A549 (cell line): ENCODE results near the gene RNU2-1. TPM values are rescaled to one million over a fixed set of nuclear protein-coding genes. Genes with fewer than 3 reads are reported as not detected.
A peak's percentile ranks its signal among the peaks of the same experiment; 100 is the strongest.
"Not testable (repeated sequence)": the region's sequence is repeated elsewhere in the genome, so short reads cannot be mapped to it uniquely, and the experiment has no call there.

Experiments
- ATAC-seq, 2 experiments: fragments of 200-7000 bp in 1 of 2; fragments of >200 bp in 1 of 2; cut with Nextera tagmentation in 1 of 2; cut with Tn5 transposase in 1 of 2; 3 replicates each; pipeline versions ENCODE4 v1.8.0 to v1.9.1; 2018 to 2020; ENCODE audit warnings: mild to moderate bottlenecking in 1 of 2, moderate library complexity in 1 of 2
- CTCF ChIA-PET: fragments of 300-600 bp; sonication (Branson Sonifier 250); formaldehyde crosslinking; extraction: SDS; loops from one replicate; lab custom pipeline; 2021; ENCODE audit warnings: antibody characterized with exemption, inconsistent platforms; lab: Yijun Ruan, JAX
- POLR2A ChIA-PET: fragments of 350-600 bp; formaldehyde crosslinking; extraction: SDS; loops from one replicate; lab custom pipeline; 2021; ENCODE audit warnings: antibody characterized with exemption, inconsistent platforms; lab: Yijun Ruan, JAX
- DNase-seq, 2 experiments: peaks; one replicate each; pipeline versions ENCODE4 v3.0.0 to v3.0.0-alpha.2; 2011 to 2016; ENCODE audit warnings: low read depth in 1 of 2, low spot score in 1 of 2
- FAIRE-seq: peaks from 2 replicates; lab custom pipeline; 2011; peaks lifted over from hg19 to GRCh38; lab: Jason Lieb, UNC
- H3K27ac ChIP-seq, 2 experiments: fragments of >200 bp; sonication (Bioruptor Twin); formaldehyde crosslinking; 3 replicates each; pipeline ENCODE4 v1.5.1; 2016 to 2017
- H3K4me1 ChIP-seq: fragments of >200 bp; sonication (Bioruptor Twin); formaldehyde crosslinking; 3 replicates; pipeline ENCODE4 v1.6.1; 2016
- H3K4me2 ChIP-seq: fragments of >200 bp; sonication (Bioruptor Twin); formaldehyde crosslinking; 3 replicates; pipeline ENCODE4 v1.6.1; 2016
- H3K4me3 ChIP-seq: fragments of >200 bp; sonication (Bioruptor Twin); formaldehyde crosslinking; 3 replicates; pipeline ENCODE4 v1.5.1; 2016
- H3K9me3 ChIP-seq: fragments of >200 bp; sonication (Bioruptor Twin); formaldehyde crosslinking; 3 replicates; pipeline ENCODE4 v1.6.1; 2016
- WGBS: methylation state at CpG from one replicate; pipeline ENCODE4 v1.1.6; 2017; ENCODE audit errors: missing lambda C conversion rate; 5-methylcytosine and 5-hydroxymethylcytosine counted together
- polyA minus RNA-seq: library from RNA; depleted of rRNA, polyadenylated mRNA; stranded (reverse); fragments of >200 nt; gene quantifications from 2 replicates; pipeline ENCODE4 v1.2.3, GENCODE V29; 2011; rRNA and poly(A)+ RNA removed
- polyA plus RNA-seq, 4 experiments: library from polyadenylated mRNA; depleted of rRNA in 3 of 4; stranded (reverse); fragments of >200 nt; fragmentation: RNase III in 1 of 4; extraction: RNeasy Plus Mini Kit Qiagen cat#74134 plus additional on column Dnase treatment in 1 of 4; gene quantifications; 2 replicates in 3 of 4; 3 replicates in 1 of 4; pipeline ENCODE4 v1.2.3, GENCODE V29; 2011 to 2017

RNU2-1 gene
- polyA plus RNA-seq (2011; rRNA removed) (not detected in 2 replicates), polyA plus RNA-seq (2017; fragmentation: RNase III; extraction: RNeasy Plus Mini Kit Qiagen cat#74134 plus additional on column Dnase treatment) (not detected in 3 replicates), polyA minus RNA-seq (not detected in 2 replicates)
- not detected in 2 replicates for polyA plus RNA-seq (2012; cell fraction: cytosol; rRNA removed)
- not detected in 2 replicates for polyA plus RNA-seq (2012; cell fraction: nucleus; rRNA removed)

DNA sequence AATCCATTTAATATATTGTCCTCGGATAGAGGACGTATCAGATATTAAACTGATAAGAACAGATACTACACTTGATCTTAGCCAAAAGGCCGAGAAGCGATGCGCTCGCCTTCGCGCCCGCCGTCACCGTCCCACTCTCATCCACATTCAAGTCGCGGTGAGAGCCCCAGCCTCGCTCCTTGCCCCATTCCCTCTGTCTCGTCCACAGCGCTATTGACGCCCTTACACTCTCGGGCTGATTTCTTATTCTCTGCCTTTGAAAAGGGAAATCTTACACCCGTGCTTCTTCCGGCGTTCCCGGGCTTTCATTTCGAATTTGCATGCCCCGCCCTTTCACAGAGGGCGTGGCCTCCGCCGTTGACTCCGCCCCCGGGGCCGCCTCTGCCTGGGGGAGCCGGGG lies at the start of gene RNU2-1:
TSS of gene RNU2-1 (minus strand) at position 101 of the 400 bp plus-strand sequence.
- H3K4me1 ChIP-seq, H3K4me3 ChIP-seq, H3K9me3 ChIP-seq, ATAC-seq, CTCF ChIA-PET, H3K4me2 ChIP-seq, FAIRE-seq, DNase-seq, H3K27ac ChIP-seq, POLR2A ChIA-PET: not testable (repeated sequence)
- no CpG with 5 or more reads among the region's 31 CpGs for WGBS

GRCh38 chr17:43272914-43273313 lies 39.1 kb upstream of the RNU2-1 start:
- CTCF ChIA-PET, DNase-seq, POLR2A ChIA-PET, H3K4me3 ChIP-seq, H3K4me1 ChIP-seq, H3K4me2 ChIP-seq, FAIRE-seq, H3K9me3 ChIP-seq: not testable (repeated sequence)
- no CpG with 5 or more reads among the region's 30 CpGs for WGBS
- H3K27ac ChIP-seq, result 0 out of 6 replicates have a peak overlapping the region, but pooled peaks have one; percentile 47 to 62
- ATAC-seq, result peak in 1 of 2 experiments; percentile 70; a peak in 3 of 6 replicates

GRCh38 chr17:43272483-43272882 lies 38.7 kb upstream of the RNU2-1 start:
- POLR2A ChIA-PET, DNase-seq, H3K4me2 ChIP-seq, FAIRE-seq, ATAC-seq, H3K9me3 ChIP-seq, H3K4me3 ChIP-seq, H3K4me1 ChIP-seq, CTCF ChIA-PET: not testable (repeated sequence)
- 0% methylated on average over 1 of the region's 12 CpGs for WGBS
- 0 out of 6 replicates have a peak overlapping the region, but pooled peaks have one; percentile 47 to 62 for H3K27ac ChIP-seq

GRCh38 chr17:43270552-43271504 lies 37.1 kb upstream of the RNU2-1 start:
- WGBS, result no CpG with 5 or more reads among the region's 43 CpGs
- FAIRE-seq, POLR2A ChIA-PET, H3K4me1 ChIP-seq, H3K4me2 ChIP-seq, H3K27ac ChIP-seq, CTCF ChIA-PET, DNase-seq, H3K4me3 ChIP-seq, H3K9me3 ChIP-seq: not testable (repeated sequence)
- peak in 1 of 2 experiments; percentile 73; a peak in 3 of 6 replicates for ATAC-seq

- H3K4me3 ChIP-seq, H3K4me1 ChIP-seq, DNase-seq, ATAC-seq, POLR2A ChIA-PET, H3K4me2 ChIP-seq, CTCF ChIA-PET, FAIRE-seq, H3K9me3 ChIP-seq, H3K27ac ChIP-seq: not testable (repeated sequence)
- WGBS, result 12% methylated on average over 19 of the region's 23 CpGs
These were observed 12.7 kb upstream of the RNU2-1 start for GRCh38 chr17:43246456-43246855.

DNA sequence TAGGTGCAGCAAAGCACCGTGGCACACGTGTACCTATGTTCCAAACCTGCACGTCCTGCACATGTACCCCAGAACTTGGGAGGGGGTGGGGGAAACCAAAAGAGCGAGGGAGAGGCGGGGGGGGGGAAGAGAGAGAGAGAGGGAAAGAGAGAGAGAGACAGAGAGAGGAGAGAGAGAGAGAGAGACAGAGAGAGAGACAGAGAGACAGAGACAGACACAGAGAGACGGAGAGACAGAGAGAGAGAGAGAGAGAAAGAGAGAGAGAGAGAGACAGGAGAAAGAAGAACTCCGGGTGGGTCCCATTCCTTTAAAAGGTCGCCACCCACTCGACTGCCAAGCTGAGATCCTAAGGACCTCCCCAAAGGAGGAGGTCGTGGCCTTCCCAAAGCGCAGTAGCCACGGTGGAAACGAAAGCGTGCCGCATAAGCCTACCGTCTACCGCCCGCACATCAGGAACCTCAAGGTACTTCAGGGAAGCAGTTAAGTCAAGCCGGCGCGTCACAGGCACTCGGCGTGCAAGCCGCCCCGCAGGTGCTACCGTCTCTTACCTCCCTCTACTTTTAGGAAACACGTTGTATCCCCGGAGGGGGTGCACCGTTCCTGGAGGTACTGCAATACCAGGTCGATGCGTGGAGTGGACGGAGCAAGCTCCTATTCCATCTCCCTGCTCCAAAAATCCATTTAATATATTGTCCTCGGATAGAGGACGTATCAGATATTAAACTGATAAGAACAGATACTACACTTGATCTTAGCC lies 7.0 kb upstream of the RNU2-1 start:
- CTCF ChIA-PET, H3K4me2 ChIP-seq, H3K4me1 ChIP-seq, FAIRE-seq, H3K9me3 ChIP-seq, H3K27ac ChIP-seq, H3K4me3 ChIP-seq, POLR2A ChIA-PET, DNase-seq: not testable (repeated sequence)
- no CpG with 5 or more reads among the region's 34 CpGs for WGBS
- ATAC-seq, result peak in 1 of 2 experiments; percentile 73; a peak in 3 of 6 replicates

GRCh38 chr17:43239597-43239996 lies 5.8 kb upstream of the RNU2-1 start:
- POLR2A ChIA-PET, H3K27ac ChIP-seq, FAIRE-seq, CTCF ChIA-PET, DNase-seq, H3K4me1 ChIP-seq, H3K4me3 ChIP-seq, H3K9me3 ChIP-seq, H3K4me2 ChIP-seq: not testable (repeated sequence)
- no CpG with 5 or more reads among the region's 26 CpGs for WGBS
- ATAC-seq, result peak in 1 of 2 experiments; percentile 71; a peak in 3 of 6 replicates

DNA sequence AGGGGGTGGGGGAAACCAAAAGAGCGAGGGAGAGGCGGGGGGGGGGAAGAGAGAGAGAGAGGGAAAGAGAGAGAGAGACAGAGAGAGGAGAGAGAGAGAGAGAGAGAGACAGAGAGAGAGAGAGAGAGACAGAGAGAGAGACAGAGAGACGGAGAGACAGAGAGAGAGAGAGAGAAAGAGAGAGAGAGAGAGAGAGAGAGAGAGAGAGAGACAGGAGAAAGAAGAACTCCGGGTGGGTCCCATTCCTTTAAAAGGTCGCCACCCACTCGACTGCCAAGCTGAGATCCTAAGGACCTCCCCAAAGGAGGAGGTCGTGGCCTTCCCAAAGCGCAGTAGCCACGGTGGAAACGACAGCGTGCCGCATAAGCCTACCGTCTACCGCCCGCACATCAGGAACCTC lies 514 bp downstream of the RNU2-1 start:
- H3K4me3 ChIP-seq, CTCF ChIA-PET, POLR2A ChIA-PET, H3K4me2 ChIP-seq, FAIRE-seq, H3K9me3 ChIP-seq, H3K27ac ChIP-seq, DNase-seq, ATAC-seq, H3K4me1 ChIP-seq: not testable (repeated sequence)
- WGBS, result 5% methylated on average over 4 of the region's 15 CpGs
